ENCODE data around the gene KLHL29. TPM values are rescaled to one million over a fixed set of nuclear protein-coding genes. Genes with fewer than 3 reads are reported as not detected.

KLHL29 gene
- total RNA-seq, 1 donor from 2014 or later: 5.0 TPM

DNA sequence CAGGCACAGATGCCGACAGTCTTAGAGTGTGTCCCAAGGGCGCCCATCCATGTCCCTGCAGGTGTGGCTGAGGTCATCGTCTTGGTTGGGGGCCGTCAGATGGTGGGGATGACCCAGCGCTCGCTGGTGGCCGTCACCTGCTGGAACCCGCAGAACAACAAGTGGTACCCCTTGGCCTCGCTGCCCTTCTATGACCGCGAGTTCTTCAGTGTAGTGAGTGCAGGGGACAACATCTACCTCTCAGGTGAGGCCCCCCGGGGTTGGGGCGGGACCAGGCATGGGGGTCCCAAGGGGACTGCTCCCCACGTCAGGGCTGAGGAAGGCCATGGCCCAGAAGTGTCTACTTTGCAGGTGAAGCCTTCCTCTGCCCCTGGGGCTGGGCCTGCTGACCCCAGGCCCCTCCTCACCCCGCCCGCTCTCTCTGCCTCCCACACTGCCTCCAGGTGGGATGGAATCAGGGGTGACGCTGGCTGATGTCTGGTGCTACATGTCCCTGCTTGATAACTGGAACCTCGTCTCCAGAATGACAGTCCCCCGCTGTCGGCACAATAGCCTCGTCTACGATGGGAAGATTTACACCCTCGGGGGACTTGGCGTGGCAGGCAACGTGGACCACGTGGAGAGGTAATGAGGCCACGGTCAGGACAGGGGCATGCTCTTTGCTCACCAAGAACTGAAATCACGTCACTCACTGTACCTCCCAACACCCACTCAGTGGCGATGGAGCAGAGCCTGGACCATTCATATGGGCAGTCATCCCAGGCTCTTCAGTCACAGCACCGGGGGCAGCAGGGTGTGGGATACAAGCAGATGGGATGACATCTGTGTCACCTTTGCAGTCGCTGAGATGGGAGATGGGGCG lies 311.1 kb downstream of the KLHL29 start:
- no peak for DNase-seq (ENCODE audit: extremely low spot score, unreplicated experiment)
- Mint-ChIP-seq H3K36me3 (ENCODE audit: unreplicated experiment) (peaks cover 16% of the 10 kb centered on the region), H3K27ac (ENCODE audit: unreplicated experiment) (no peak overlapping the region), H3K9me3 (ENCODE audit: unreplicated experiment) (peaks cover 8% of the 10 kb centered on the region), H3K4me1 (ENCODE audit: unreplicated experiment) (no peaks in the 10 kb centered on the region), H3K27me3 (ENCODE audit: unreplicated experiment) (no peaks in the 10 kb centered on the region), H3K4me3 (ENCODE audit: unreplicated experiment) (no peak overlapping the region)
- TF ChIP-seq, protein P1, sequence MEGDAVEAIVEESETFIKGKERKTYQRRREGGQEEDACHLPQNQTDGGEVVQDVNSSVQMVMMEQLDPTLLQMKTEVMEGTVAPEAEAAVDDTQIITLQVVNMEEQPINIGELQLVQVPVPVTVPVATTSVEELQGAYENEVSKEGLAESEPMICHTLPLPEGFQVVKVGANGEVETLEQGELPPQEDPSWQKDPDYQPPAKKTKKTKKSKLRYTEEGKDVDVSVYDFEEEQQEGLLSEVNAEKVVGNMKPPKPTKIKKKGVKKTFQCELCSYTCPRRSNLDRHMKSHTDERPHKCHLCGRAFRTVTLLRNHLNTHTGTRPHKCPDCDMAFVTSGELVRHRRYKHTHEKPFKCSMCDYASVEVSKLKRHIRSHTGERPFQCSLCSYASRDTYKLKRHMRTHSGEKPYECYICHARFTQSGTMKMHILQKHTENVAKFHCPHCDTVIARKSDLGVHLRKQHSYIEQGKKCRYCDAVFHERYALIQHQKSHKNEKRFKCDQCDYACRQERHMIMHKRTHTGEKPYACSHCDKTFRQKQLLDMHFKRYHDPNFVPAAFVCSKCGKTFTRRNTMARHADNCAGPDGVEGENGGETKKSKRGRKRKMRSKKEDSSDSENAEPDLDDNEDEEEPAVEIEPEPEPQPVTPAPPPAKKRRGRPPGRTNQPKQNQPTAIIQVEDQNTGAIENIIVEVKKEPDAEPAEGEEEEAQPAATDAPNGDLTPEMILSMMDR (IDR thresholded peaks at IDR 0.05): no peak

DNA sequence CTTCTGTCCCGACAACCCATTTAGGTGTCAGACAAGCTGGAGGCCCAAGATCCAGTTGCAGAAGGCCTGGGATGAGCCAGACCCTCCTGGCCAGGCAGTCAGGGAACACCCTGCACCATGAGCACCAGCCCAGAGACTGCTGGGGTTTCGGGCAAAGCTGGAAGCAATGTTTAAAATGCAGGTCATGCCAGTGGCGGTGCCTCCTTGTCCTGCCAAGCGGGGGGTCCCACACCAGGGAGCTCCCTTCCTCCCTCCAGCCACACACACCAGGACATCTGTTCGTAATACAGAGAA lies 311.7 kb downstream of the KLHL29 start:
- DNase-seq (ENCODE audit: extremely low spot score, unreplicated experiment): no peak
- Mint-ChIP-seq H3K4me3 (ENCODE audit: unreplicated experiment) (no peak overlapping the region), H3K27ac (ENCODE audit: unreplicated experiment) (no peak overlapping the region)

DNA sequence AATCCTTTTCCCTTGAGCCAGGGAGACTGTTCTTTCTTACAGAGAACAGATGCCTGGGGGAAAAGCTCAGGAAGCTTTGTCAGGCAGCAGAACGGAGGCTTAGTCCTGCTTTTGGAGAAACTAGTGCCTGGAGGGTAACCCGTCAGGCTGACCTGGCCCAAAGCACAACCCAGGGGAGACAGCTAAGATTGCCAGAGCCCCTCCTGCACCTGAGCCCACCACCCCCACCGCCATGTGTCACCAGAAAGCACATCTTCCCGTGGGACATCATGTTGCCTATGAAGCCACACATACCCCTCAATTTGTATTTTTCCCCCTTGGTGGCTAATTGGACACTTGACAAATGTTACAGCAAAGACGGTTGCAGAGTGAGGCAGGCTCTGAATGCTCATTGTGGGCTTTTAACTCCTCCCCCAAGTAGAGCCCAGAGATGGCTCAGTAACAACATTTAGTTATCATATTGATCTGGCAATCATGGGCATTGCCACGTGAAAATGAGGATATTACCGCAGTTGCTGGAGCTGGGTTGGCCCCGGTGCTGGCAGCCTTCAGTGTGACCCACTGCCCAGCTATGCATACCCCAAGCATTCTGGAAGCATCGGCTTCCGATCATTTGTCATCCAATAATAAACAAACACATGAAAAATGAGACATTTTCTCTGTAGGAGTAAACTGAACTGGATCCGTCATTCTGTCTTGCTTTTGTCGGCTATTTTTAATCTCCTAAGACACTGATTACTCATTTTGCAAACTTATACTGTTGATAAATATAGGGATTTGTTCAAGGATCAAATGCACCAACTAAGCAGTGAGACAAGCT lies 312.5 kb downstream of the KLHL29 start:
- peaks cover 8% of the 10 kb centered on the region for H3K9me3 Mint-ChIP-seq (ENCODE audit: unreplicated experiment)
- peaks cover 18% of the 10 kb centered on the region for H3K36me3 Mint-ChIP-seq (ENCODE audit: unreplicated experiment)
- H3K4me3 Mint-ChIP-seq (ENCODE audit: unreplicated experiment): no peak overlapping the region
- H3K27ac Mint-ChIP-seq (ENCODE audit: unreplicated experiment): no peak overlapping the region
- TF ChIP-seq, protein P1 (IDR thresholded peaks at IDR 0.05): no peak
- H3K27me3 Mint-ChIP-seq (ENCODE audit: unreplicated experiment): no peaks in the 10 kb centered on the region
- H3K4me1 Mint-ChIP-seq (ENCODE audit: unreplicated experiment): no peaks in the 10 kb centered on the region
- no peak for DNase-seq (ENCODE audit: extremely low spot score, unreplicated experiment)

More for the DNA sequence above, 311.7 kb downstream of the KLHL29 start:
- Mint-ChIP-seq H3K36me3 (ENCODE audit: unreplicated experiment) (peaks cover 17% of the 10 kb centered on the region), H3K27me3 (ENCODE audit: unreplicated experiment) (no peaks in the 10 kb centered on the region), H3K9me3 (ENCODE audit: unreplicated experiment) (peaks cover 8% of the 10 kb centered on the region), H3K4me1 (ENCODE audit: unreplicated experiment) (no peaks in the 10 kb centered on the region)
- TF ChIP-seq, protein P1 (IDR thresholded peaks at IDR 0.05): no peak

DNA sequence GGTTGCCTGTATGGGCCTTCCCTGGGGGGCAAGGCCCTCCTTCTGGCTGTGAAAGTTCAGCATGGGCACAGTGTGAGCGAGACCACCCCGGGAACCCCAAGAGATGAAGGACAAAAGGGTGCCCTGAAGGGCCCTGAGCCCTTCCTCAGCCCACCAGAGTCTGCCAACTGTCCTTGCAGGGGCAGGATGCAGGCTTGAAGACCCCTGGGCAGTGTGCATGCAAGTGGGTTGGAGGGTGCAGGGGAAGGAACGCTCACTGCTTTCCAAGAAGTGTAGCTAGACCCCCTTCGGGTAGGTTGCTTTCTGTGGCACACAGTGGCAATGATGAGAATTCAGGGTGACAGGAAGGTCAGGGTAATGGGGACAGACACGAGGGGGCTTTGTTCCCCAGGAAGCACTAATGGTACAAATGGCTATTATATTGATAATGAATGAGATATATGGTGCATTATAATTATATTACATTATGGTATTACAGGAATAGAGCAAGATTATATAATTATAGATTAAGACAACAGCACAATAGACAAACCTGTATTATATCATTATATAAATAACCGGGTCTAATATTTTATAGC lies 313.2 kb downstream of the KLHL29 start:
- Mint-ChIP-seq H3K27me3 (ENCODE audit: unreplicated experiment) (no peaks in the 10 kb centered on the region), H3K4me3 (ENCODE audit: unreplicated experiment) (no peak overlapping the region), H3K4me1 (ENCODE audit: unreplicated experiment) (no peaks in the 10 kb centered on the region), H3K9me3 (ENCODE audit: unreplicated experiment) (peaks cover 8% of the 10 kb centered on the region), H3K36me3 (ENCODE audit: unreplicated experiment) (peaks cover 21% of the 10 kb centered on the region), H3K27ac (ENCODE audit: unreplicated experiment) (no peak overlapping the region)
- TF ChIP-seq, protein P1 (IDR thresholded peaks at IDR 0.05): no peak
- no peak for DNase-seq (ENCODE audit: extremely low spot score, unreplicated experiment)
